Retinal pigment epithelial cell (primary cell): Measurements from ENCODE around the gene NDUFB7.
A peak's percentile ranks its signal among the peaks of the same experiment; 100 is the strongest.

Experiments
- DNase-seq: peaks from one replicate; pipeline ENCODE4 v3.0.0-alpha.2; 2010; ENCODE audit warnings: low read depth
- H3K4me3 ChIP-seq: 2 replicates; pipeline ENCODE4 v1.5.1; 2011; ENCODE audit warnings: mild to moderate bottlenecking, low read length, control low read depth, moderate library complexity
- TF ChIP-seq, protein P1 (sequence below): conservative IDR thresholded peaks from 2 replicates; pipeline ENCODE4 v1.5.1; 2011; ENCODE audit warnings: low read depth, low read length, control low read depth, inconsistent platforms

NDUFB7 gene

GRCh38 chr19:14526423-14526822 is 45.4 kb downstream of the NDUFB7 start:
- no peak for DNase-seq
- no peak overlapping the region for H3K4me3 ChIP-seq
- TF ChIP-seq, protein P1, sequence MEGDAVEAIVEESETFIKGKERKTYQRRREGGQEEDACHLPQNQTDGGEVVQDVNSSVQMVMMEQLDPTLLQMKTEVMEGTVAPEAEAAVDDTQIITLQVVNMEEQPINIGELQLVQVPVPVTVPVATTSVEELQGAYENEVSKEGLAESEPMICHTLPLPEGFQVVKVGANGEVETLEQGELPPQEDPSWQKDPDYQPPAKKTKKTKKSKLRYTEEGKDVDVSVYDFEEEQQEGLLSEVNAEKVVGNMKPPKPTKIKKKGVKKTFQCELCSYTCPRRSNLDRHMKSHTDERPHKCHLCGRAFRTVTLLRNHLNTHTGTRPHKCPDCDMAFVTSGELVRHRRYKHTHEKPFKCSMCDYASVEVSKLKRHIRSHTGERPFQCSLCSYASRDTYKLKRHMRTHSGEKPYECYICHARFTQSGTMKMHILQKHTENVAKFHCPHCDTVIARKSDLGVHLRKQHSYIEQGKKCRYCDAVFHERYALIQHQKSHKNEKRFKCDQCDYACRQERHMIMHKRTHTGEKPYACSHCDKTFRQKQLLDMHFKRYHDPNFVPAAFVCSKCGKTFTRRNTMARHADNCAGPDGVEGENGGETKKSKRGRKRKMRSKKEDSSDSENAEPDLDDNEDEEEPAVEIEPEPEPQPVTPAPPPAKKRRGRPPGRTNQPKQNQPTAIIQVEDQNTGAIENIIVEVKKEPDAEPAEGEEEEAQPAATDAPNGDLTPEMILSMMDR, result no peak

DNA sequence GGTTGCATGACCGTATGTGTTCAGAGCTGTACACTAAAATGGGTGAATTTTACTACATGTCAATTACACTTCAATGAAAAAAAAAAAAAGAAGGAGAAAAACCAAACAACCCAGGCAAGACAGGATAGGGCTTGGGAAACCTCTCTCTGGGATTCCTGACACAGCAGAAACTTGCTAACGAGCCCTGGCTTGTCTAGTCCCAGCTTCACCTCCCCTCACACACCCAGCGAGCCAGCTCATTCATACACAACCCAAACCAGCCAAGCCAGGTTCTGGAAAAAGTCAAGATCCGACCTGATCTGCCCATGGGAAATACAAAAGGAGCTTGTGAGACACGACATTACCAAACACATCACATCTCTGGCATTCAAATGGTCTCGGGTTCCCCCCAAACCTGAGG is 46.1 kb downstream of the NDUFB7 start:
- H3K4me3 ChIP-seq, result no peak overlapping the region
- DNase-seq, result no peak
- TF ChIP-seq, protein P1, result no peak

DNA sequence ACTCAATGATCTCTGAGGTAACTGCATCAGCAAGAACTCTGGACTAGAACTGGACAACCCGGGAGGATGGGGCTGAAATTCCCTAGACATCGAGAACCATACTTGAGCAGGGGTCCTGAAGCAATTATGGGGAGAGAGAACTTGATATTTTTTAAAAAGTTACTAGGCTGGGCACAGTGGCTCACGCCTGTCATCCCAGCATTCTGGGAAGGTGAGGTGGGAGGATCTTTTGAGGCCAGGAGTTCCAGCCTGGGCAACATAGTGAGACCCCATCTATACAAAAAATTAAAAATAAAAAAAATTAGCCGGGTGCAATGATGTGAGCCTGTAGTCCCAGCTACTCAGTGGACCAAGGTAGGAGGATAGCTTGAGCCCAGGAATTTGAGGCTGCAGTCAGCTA is 51.3 kb downstream of the NDUFB7 start:
- TF ChIP-seq, protein P1, result no peak
- DNase-seq, result no peak
- H3K4me3 ChIP-seq, result no peak overlapping the region

GRCh38 chr19:14519860-14520407 is 51.9 kb downstream of the NDUFB7 start:
- no peak overlapping the region for H3K4me3 ChIP-seq
- peak; percentile 80 for DNase-seq
- TF ChIP-seq, protein P1, result no peak

- TF ChIP-seq, protein P1, result no peak
- no peak overlapping the region for H3K4me3 ChIP-seq
- no peak for DNase-seq
Observed at GRCh38 chr19:14519245-14519859, 52.5 kb downstream of the NDUFB7 start.

DNA sequence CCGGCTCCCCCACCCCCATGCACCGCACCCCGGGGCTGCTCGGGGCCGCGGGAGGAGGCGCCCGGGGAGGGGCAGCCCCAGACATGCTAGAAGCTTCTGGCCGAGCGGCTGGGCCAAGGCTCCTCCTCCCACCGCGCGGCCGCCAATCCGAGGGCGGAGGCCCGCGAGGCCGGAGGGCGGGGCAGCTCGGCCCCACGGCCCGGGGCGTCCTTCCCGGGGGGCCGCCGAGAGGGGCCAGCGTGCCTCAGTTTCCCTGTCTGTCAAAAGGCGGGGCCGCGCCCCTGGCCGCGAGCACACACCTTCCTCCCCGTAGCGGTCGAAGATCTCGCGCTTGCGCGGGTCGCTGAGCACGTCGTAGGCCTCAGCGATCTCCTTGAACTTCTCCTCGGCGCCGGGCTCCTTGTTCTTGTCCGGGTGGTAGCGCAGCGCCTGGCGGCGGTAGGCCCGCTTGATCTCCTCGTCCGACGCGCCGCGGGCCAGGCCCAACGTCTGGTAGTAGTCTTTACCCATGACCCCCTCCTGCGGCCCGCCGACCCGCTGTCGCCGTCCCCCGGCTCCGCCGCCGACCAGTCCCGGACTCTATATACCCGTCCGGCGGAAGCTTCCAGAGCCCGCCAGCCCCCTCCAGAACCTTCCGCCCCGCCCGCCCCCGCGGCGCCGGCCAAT is 53.9 kb downstream of the NDUFB7 start, which contains the start of gene DNAJB1:
Gene DNAJB1 (minus strand): TSS at position 558 of the 666 bp plus-strand sequence. CDS start 48 bp downstream, at position 510.
- H3K4me3 ChIP-seq, result peak within 1 kb of the TSS; percentile 96
- TF ChIP-seq, protein P1, result no peak
- DNase-seq, result no peak
